GM11168 (cell line): ENCODE results near the gene TRNP1.

Source experiments
- in situ Hi-C: fragments of 300-500 bp; cut with MboI; formaldehyde crosslinking; loops from one replicate; pipeline ENCODE4 v1.12.0; 2022; ENCODE audit warnings: low sequenced_read_pairs; ENCODE audit not compliant: unreplicated experiment

The TRNP1 gene

DNA sequence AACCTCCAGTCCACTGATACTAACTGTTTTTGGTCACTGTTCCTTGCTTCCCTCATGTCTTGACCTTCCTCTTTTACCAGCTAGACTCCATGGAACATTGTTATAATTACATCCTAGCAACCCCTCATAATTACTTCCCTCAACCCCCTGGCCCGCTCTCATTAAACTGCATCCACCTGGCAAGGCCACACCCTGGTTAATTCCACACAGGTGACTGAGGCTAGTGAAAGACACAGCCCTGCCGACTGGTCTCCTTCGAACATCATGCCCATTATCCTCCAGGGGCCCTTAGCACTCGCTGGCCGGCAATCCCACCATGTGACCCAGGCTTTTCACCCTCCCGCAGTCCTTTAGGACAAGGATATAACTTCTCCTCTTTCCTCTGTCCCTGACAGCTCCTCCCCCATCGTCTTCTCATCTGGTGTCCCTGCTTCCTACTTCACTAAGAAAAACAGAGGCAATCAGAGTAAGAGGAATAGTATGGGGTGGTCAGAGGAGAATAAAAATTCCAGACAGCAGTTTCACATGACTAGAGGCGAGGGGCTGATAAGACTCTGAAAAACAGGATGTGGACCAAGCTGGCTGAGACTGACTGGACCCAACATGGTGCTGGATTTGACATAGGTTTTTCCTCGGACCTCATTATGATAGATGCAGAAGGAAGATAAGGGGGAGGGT lies 28.0 kb downstream of the TRNP1 start:
- in situ Hi-C loops = no loop called here

DNA sequence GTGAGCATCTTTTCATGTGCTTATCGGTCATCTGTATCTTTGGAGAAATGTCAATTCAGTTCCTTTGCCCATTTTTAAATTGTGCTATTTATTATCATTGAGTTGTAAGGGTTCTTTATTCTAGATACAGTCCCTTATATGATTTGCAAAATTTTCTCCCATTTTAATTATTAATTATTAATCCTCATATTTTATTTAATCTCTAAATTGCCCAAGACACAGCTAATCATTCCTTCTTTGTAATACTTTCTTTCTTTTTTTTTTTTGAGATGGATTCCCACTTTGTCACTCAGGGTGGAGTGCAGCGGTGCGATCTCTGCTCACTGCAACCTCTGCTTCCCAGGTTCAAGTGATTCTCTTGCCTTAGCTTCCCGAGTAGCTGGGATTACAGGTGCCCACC lies 32.2 kb downstream of the TRNP1 start:
- in situ Hi-C loops = no loop called here

DNA sequence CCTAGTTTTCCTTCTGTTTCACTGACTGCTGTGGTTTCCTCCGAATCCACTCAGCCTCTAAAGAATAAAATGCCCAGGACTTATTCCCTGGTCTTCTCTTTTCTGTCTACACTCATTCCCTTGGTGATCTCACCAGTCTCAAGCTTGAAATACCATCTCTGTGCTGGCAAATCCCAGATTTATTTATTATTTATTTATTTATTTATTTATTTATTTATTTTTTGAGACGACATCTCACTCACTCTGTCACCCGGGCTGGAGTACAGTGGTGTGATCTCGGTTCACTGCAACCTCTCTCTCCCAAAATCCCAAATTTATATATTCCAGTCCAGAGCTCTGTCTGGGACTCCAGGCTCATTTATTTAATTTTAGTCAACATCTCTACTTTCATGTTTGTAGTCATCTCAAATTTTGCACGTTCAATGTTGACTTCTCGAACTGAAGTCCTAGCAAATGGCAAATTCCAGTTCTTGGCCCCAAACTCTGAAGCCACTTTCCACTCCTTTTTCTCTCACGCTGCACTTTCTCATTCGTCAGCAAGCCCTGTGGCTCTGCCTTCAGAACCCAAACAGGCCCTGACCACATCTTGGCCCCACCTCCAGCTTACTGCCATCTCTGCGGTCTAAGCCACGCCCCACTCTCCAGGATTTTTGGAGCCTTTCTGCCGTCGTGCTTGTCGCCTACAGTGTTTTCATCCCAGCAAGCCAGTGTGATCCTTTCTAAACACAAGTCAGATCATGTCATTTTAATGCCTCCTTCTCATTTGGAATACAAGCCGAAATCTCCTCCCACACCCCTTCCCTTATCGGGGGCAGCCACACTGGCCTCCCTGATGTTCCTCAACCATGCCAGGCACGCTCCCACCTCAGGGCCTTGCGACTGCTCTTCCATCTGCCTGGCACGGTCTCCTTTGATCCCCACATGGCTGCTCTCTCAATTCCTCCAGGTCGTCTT lies 33.4 kb downstream of the TRNP1 start:
- in situ Hi-C loops = no loop called here

DNA sequence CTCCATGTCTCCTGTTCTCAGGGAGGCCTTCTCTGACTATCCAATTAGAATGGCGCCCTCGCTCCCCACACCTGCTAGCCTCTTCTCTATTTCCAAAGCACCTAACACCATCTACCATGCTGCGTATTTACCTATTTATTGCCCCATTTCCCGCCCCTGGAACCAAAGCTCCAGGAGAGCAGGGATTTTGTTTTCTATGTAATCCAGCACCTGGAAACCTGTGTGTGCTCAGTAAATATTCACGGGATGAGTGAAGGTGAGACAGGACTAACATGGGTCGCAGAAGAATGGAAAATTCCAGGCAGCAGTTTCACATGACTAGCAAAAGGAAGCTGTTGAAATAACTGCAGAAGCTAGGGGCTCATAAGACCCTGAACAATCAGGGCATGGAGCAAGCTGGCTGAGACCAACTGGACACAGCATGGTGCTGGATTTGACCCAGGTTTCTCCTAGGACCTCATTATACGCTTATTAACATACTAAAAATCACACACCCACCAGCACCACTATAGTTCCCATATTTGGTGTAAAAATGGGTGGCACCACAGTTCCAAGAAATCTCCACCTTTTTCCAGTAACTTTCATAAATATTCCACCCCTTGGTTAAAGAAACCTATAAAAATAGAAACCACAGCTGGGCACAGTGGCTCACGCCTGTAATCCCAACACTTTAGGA lies 34.2 kb downstream of the TRNP1 start:
- in situ Hi-C loops = no loop called here

DNA sequence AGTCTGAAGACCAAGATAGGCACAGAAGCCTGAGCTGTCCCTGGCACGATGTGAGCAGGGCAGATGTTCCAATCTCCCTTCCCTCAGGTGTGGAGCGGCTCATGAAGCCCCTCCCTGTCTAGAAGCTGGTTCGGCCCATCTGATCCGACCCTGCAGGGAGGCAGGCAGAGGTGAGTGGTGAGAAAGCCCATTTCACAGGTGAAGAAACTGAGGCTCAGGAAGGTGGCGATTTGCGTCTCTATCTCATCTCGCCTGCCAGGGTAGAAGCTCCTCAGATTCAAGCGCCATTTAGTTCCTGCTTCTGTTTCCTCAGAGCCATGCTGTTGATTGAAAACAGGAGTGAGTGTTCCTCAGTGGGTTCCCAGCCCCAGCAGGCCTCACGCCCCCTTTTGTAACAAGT lies 36.0 kb downstream of the TRNP1 start:
- in situ Hi-C loops = no loop called here

DNA sequence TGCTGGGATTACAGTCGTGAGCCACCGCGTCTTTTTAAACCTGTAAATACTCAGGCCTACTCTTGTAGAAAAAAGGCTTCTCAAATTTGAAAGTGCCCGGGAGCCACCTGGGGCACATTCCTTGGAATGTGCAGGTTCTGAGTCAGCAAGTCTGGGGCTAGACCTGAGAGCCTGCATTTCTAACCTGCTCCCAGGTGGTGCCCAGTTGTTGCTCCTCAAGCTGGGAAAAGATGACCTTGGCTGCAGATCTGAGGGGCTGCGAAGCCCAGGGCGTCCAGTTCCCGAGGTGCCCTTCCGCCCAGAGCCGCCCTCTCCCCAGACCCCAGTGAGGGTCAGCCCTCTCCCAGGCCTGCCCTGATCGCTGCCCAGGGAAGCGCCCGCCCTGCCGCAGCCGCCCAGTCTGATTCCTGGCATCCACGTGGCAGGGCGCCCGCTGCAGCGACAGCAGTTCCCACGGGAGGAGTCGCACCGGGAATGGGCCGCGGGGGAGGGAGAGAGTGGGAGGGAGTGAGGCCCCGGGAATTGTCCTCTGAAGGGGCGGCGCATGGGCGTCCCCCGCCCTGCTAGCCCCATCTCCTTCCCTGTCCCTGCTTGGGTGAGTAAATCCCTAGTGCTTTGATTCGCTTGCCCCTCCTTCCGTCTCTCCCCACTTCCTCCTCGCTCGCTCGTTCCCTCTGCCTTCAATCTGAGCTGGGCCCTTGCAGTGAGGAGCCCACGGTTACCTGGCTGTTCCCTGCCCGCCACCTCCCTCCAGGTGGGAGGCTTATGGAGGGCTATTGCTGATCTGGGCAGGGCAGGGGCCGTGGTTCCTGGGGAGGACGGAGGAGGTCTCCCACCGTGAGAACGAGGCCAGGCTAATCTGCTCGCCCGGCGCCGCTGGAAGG lies 38.0 kb downstream of the TRNP1 start:
- in situ Hi-C loops = no loop called here

DNA sequence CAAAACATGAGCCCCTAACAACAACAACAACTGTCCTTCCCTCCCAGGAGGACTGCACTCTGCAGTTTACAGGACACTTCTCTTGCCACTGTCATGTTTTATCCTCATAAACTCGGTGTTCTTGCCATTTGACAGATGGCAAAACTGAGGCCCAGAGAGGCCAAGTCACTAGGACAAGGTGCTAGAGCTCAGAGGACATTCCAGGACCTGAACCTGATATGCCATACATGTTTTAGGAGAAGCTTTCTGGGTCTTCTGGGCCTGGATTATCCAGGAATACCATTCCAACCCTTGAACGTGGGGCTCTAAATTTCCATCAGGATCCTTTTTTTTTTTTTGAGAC lies 38.6 kb downstream of the TRNP1 start:
- in situ Hi-C loops = no loop called here

DNA sequence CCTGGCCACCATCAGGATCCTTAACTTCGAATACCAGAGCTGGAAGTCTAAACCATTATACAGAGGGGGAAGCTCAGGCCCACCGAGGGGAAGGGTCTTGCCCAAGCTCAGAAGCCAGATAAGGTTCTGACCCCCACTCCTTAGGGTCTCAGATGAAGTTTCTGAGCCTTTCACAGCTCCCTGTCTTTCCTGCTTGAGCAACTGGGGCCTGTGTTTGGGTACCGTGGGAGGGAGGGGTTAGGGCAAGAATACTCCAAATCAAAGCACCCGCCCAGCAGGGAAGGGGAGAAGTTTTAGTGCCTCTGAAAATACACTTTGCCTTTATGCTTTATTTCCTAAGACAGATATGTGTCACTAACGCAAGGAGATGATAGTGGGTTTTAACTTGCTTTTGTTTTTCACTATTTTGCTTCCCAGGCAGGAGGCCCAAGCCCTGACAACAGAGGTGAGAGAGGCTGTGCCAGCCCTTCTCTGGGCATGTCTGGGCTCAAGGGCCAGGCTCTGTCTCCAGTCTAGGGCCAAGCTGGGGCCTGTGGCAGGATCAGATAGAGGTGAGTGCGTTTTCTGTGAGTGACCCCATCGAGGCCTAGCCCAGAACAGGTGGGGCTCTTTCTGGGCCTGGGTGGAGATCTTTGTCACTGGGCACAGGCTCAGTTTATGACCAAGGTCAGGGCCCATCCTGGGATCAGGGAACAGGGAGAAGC lies 39.7 kb downstream of the TRNP1 start:
- in situ Hi-C loops = no loop called here

DNA sequence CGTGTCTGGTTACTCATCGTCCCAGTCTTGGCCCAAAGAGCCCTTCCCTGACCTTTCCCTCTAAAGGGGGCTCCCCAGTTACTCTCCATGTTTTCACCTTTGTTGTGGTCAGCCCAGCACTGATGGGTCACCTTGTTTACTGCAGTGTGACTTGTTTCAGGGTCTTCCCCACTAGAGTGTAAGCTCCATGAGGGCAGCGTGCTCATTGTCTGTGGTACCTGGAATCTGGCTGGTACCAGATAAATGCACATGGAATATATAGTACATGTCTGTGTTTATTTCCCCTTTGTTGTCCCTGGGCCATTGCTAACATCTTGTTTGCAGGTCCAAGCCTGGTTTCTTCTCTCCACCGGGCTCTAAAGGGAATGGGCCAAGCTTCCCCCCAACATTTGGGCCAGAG lies 41.9 kb downstream of the TRNP1 start:
- in situ Hi-C loops = no loop called here

DNA sequence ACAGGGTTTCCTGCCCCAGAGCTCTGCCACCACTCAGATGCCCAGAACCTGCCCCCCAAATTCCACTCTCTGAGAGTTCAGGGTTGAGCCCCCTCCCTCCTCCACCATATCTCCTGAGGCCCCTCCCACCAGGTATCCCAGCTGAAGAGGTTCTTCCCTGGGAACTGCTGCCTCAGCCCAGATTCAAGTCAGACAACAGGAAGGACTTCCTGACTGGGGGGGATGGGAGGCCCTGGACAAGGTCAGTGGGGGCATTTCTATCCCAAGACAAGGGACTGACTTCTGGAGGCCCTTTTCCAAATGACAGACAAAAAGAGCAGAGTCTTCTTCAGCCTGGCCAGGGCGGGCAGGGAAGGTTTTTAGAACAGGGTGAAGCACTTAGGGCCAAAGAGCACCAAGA lies 43.2 kb downstream of the TRNP1 start:
- in situ Hi-C loops = no loop called here

DNA sequence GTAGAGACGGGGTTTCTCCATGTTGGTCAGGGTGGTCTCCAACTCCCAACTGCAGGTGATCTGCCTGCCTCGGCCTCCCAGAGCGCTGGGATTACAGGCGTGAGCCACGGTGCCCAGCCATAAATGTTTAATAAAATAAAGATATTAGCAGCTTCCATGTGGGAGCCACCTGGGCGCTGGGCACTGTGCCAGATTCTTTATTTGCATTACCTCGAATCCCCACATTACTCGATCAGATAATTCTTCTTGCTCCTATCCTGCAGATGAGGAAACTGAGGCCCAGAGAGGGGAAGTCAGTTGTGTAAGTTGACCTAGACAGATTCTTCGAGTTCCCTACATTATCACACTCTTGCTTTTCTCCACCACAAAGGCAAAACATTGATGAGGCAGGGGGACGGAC lies 44.0 kb downstream of the TRNP1 start:
- in situ Hi-C loops = no loop called here

DNA sequence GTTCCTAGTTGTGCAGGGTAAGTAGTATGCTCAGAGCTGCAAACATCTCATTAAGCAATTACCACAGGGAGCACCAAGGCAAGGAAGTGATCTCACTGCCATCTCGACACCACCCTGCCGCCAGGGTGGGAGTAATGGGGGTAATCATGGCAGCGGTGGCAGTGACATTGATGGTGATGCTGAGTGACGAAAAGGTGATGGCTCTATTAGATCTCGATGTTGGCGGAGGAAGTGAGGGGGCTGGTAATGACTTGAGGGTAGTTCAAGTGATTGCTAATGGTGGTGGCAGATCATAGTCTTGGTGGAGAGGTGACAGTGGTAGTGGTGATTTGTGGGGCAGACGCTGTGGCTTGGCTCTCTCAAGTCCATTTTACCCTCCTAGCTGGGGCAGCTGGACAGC lies 44.5 kb downstream of the TRNP1 start:
- in situ Hi-C loops = no loop called here

DNA sequence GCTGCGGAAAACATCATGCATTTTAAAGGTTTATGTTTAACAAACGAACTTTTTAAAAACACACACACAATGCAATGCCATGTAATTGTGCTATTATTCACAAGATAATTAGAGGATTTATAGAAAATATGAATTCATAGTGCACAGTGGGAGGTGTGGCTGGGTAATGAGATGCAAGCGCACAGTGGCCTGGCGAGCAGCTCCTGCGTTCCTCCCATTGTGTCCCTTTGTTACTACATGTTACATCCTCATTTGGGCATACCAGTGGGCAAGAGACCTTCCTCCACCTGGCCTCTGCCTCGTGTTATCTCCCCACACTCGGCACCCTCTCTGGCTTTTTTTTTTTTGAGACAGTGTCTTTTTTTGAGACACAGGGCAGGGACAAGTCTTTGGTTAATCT lies 49.2 kb downstream of the TRNP1 start:
- in situ Hi-C loops = no loop called here

DNA sequence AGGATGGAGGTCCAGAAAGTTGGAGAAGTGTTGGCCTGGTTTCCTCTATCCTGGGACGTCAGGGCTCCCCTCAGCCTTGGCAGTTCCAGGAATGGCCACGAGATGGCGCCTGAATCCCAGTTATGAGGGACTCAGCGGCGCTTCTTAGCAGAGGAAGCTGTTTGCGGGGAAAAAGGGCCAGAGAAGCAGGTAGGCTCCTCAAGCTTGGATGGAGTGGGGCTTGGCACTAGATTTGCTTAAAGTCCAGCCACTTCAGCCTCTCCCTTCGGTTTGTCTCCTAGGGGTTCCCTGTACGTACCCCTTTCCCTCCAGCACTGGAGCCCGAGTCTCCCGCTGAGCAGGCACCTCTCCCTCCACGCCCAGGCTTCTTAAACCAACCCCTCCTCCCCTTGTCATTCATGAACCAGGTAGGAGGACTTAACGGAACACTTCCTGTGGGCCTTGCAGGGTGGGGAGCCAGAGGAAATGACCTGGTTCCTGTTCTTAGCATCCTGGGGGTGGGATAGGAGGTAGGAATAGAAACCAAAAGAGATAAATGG lies 51.2 kb downstream of the TRNP1 start:
- in situ Hi-C loops = no loop called here

DNA sequence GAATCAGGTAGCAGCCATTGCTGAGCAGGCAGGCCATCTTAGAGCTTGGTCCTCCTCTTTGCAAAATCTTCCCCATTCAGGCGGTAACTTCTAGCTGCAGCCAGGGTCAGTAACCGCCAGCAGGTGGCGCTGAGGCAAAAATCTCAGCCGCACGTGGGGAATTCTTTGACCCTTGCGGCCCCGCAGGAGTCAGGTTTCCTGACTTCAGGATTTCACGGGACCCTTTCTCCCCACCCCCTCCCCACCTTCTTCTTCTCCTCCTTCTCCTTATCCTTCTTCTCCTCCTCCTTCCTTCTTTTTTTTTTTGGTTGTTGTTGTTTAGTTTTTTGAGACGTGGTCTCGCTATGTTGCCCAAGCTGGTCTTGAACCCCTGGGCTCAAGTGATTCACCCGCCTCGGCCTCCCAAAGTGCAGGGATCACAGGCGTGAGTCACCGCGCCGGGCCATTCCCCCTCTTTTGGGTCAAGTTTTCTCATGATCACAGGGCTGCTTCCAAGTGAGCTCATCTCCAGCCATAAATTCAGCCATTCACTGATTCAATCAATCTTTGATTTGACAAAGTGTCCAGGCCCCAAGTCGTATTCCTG lies 52.6 kb downstream of the TRNP1 start:
- in situ Hi-C loops = no loop called here

DNA sequence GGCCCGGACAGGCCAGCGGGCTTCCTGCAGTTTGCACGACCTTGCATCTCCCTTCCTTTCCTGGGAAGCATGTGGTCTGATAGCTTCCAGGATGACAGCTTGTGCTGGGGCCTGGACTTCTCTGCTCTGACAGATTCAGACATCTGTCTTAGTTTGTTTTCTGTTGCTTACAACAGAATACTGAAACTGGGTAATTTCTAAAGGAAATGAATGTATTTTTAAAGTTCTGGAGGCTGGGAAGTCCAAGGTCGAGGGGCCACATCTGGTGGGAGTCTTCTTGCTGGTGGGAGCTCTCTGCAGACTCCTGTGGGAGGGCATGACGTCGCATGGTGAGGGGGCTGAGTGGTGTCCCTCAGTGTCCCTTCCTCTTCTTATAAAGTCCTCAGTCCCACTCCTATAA lies 54.4 kb downstream of the TRNP1 start:
- in situ Hi-C loops = no loop called here

DNA sequence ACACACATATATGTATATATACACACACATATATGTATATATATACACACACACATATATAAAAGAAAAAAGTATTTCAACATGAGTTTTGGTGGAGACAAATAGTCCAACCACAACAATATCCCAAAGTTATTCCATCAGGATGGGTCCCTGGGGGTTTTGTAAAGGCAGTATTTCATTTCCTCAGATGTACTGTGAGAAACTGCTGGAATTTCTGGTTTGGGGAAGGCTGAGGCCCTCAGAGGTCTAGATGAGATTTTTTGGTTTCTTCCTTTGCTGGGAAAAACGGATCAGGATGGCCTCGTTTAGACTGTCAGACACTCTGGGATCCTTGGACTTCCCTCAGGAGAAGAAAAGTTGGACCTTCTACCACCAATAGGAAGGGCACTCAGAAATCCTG lies 55.6 kb downstream of the TRNP1 start:
- in situ Hi-C loops = no loop called here

DNA sequence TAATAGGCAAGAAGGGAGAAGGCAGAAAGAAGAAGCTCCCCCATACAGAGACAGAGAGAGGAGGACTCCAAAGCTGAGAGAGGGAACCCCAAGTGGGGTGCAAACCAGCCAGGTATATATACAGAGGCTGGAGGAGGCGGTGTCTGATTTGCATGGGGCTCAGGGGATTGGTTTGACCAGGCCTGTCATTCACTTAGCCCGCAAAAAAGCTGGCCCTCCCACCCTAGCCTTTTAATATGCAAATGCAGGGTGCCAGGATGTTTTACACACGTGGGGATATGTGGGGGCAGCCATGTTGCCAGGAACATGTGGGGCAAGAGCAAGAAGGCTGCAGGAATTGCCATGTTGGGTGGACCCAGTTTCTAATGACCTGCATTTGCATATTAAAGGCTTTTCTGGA lies 56.1 kb downstream of the TRNP1 start:
- in situ Hi-C loops = loop anchor here (5.0 kb wide), 1 partner anchor 38 kb away; no protein-coding TSS in a partner anchor
